HG02970 (cell line): Measurements from ENCODE around the gene ELAPOR1.

Source experiments
- ATAC-seq: cut with Tn5 transposase; IDR thresholded peaks from one replicate; pipeline ENCODE4 v1.9.1; 2021; ENCODE audit warnings: mild to moderate bottlenecking, moderate library complexity, moderate number of reproducible peaks; ENCODE audit not compliant: unreplicated experiment, low FRiP score

The ELAPOR1 gene

DNA sequence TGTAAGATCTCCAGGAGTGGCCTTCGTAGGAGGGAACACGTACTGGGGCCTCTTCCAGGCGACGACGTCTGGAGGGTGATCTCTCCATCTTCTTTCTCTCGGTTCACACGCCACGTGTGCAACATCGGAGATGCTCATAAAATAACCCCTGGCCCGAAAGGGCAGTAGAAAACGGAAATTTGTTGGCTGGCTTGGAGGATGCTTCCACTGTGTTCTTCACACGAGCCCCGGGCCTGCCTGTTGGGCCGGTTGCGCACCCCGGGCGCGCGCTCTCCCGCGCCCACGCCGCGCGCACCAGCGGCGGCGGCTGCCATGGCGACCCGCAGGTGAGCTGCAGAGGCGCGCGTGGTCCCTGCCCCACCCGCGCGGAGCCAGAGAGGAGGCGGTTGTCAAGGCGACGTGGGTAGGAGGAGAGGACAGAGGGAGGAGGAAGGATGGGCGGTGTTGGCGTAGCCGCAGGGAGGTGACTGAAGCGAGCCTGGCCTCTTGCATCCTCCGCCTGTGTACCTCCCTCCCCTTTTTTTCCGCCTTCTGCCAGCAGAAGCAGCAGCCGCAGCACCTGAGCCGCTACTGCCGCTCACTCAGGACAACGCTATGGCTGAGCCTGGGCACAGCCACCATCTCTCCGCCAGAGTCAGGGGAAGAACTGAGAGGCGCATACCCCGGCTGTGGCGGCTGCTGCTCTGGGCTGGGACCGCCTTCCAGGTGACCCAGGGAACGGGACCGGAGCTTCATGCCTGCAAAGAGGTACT, at the start of gene ELAPOR1:
Gene ELAPOR1 (plus strand): TSS at position 526 of the 752 bp plus-strand sequence. CDS start 69 bp downstream, at position 595.
- peak; percentile 47 for ATAC-seq

GRCh38 chr1:109065137-109065536, 48.8 kb upstream of the ELAPOR1 start:
- ATAC-seq = no peak

DNA sequence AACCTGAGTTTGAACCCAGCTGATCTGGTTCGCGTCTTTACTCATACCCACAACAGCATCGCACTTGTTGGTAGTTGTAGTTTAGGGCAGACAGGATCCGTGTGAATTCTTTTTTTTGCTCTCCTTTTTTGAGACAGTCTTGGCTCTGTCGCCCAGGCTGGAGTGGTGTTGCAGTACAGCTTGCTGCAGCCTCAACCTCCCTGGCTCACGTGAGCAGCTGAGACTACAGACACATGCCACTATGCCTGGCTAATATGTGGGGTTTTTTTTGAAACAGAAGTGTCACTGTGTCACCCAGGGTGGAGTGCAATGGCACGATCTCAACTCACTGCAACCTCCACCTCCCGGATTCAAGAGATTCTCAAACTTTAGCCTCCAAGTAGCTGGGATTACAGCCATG, 46.0 kb upstream of the ELAPOR1 start:
- ATAC-seq = no peak

DNA sequence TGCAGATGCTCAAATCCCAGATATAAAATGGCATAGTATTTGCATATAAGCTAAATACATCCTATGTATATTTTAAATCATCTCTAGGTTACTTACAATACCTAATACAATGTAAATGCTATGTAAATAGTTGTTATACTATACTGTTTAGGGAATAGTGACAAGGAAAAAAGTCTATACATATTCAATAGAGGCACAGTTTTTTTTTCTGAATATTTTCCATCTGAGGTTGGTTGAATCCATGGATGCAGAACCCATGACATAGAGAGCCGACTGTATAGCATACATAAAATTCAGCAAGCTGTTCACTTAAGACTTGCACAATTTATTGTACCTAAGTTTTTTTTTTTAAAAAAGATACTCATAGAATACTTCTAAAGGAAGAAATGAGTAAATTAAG, 44.6 kb upstream of the ELAPOR1 start:
- no peak for ATAC-seq

DNA sequence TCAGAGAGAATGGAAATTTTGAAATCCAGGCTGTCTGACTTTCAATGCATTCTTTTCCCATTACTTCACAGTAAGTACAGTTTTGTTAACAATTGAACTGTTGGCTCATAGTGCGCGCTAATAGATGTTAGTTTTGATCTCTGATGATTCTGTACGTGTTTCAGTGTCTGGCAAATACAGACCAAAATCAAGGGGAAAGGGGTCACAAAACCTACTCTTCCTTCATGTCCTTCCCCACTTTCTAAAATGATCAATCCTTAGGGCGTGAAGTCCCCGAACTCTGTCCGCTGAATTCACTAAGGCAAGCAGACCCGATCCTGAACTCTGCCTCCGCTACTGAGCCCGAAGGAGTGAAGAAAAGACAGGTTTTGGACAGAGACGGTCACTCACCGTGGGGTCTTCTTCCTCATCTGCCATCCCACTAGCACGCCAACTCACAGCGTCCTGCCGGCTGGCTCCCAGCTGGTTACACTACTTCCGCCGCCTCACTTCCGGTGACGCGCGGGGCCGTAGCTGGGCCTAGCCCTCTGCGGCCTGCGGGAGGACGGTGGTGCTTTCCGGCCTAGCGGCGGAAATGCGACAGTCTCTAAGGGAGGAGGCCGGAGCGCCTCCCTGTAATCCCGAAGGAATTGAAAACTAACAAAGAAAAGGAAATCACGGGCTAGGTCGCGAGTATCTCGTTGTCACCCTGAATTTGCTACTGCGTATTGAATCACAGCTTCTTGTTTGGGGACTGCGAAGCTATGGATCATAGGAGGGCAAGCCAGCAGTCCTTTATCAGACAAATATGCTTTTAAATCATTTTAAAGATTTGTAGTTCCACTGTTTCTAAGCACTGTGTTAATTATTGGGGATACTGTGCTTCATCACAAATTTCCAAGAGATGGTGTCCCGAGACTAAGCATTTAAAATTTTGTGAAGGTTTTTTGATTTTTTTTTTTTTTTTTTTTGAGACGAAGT, 38.1 kb upstream of the ELAPOR1 start, which contains the start of gene TAF13:
Gene TAF13 (minus strand): TSS at position 473 of the 960 bp plus-strand sequence. CDS start 56 bp downstream, at position 417.
- peak; percentile 95 for ATAC-seq

DNA sequence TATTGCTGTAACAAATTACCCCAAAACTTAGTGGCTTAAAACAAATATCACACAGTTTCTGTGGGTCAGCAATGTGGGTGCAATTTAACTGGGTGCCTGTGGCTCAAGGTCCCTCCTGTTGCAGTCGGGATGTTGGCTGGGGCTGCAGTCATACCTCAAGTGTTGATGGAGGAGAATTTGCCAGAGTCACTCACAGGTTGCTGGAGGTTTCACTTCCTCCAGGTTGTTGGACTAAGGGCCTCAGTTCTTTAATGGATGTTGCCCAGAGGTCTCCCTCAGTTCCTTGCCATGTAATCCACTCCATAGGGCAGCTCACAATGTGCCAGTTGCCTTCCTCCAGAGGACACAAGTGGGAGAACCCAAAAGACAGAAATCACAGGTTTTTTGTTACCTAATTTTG, 35.6 kb upstream of the ELAPOR1 start:
- no peak for ATAC-seq

- no peak for ATAC-seq
Observed at GRCh38 chr1:109079240-109079622, 34.7 kb upstream of the ELAPOR1 start.

GRCh38 chr1:109080441-109081082, 33.4 kb upstream of the ELAPOR1 start:
- no peak for ATAC-seq

DNA sequence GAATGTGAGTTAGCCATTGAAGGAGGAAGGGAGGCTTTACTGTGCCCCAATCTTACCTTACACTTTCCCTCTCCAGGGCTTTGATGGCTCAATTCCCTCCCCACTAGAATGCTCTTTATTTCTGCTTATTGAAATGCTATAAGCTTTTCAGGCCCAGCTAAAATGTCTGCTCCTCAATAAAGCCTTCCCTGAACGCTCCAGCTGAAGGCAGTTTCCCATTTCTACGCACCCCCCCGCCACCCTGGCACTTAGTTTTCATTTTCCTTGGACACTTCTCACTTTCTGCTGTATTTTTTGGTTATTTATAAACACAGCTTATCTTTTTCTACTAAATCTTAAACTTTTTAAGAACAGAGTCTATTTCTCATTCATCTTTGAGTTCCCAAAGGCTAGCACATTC, 30.4 kb upstream of the ELAPOR1 start:
- no peak for ATAC-seq

GRCh38 chr1:109083923-109084322, 30.0 kb upstream of the ELAPOR1 start:
- no peak for ATAC-seq

DNA sequence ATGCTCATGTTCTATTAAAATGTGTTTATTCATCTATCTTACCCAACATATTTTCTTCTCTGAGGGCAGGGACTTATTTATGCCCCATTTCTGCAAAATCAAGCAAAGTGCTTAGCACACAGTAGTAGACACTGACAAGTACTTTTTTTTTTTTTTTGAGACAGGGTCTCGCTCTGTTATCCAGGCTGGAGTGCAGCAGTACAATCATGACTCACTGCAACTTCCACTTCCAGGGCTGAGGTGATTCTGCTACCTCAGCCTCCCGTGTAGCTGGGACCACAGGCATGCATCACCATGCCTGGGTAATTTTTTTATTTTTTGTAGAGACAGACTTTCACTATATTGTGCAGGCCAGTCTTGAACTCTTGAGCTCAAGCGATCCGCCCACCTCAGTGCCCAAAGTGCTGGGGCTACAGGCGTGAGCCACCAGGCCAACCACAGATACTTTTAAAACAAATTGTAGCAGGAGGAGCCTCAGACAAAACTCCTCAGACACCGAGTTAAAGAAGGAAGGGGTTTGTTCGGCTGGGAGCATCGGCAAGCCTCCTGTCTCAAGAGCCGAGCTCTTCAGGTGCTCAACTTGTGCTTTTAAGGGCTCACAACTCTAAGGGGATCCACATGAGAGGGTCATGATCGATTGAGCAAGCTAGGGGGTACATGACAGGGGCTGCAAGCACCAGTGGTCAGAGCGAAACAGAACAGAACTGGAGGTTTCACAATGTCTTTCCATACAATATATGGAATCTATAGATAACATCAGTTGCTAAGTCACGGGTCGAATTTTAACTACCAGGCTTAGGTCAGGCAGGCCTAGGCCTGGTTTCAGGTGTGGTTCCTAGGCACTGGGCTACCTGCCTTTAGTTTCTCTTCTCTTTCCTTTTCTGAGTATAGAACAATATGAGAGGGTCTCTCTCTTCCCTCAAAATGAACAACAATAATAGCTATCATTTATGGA, 29.1 kb upstream of the ELAPOR1 start:
- no peak for ATAC-seq

DNA sequence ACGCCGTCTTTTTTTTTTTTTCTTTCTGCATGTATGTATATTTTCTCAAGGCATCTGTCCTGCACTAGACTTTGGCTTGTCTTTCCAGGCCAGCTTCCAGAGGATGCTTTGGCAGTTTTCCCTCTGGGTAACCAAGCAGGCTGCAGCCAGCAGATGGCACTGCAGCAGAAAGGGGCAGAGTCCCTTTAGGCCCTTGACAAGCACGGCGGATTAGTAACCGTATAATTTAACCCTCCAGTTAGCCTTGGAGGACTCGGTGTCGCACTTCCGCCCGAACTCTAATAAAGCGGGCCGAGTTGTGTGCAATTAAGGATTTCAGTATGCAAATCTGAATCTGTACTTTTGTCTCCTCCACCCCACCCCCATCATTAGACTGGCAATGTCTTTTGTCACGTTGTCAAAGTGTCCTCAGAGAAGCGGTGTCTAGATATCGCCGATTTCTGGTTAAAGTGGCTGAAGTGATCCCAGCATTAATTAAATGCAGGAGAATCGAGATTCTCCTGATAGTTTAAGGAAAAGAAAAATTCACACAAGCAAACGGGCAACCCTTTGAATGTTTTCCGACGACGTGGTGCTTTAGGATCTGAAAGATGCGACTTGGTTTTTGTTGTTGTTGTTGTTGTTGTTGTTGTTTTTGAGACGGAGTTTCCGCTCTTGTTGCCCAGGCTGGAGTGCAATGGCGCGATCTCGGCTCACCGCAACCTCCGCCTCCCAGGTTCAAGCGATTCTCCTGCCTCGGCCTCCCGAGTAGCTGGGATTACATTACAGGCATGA, 24.5 kb upstream of the ELAPOR1 start:
- no peak for ATAC-seq

- peak; percentile 93 for ATAC-seq
Observed at GRCh38 chr1:109090196-109091077, 23.5 kb upstream of the ELAPOR1 start, which contains the start of gene TMEM167B. Gene TMEM167B, plus strand, starts transcription at chr1:109090764. Its CDS starts 109 bp downstream, at chr1:109090873.

- ATAC-seq = peak; percentile 29
Observed at GRCh38 chr1:109091078-109091838, 22.7 kb upstream of the ELAPOR1 start.

DNA sequence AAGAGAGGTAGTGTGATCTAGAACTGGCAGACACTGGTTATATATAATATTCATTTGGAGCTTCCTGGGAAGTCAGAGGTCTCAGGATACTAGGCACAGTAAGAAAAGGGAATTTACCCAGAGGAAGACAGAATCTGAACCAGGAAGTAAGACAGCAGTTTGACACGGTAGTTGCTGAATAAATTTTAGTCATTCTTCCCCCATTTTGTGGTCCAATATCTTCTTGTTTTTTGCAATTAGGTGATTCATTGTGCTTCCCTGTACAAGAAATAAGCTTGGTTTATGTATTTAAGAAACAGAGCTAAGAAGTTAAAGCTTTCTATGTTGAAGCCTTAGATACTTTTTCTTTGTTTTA, 22.1 kb upstream of the ELAPOR1 start:
- ATAC-seq = no peak

DNA sequence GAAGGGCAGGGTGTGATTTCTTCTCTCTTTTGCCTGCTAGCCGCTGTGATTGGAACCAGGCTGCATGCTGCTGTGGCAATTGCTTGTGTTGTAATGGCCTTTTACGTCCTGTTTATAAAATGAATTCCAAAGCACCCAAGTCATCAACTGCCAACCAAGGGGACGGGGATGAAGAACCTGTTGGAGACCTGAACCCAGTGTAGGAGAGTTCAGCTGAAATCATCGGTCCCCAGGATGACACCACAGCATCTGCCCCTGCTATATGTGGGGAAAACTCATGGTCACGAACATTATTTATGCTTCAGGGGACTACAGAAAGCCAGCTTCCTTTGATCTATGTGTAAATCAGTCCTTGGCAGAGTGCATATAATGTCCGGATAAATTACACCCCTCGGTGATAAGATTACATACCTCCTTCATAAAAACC, 19.5 kb upstream of the ELAPOR1 start:
- no peak for ATAC-seq

GRCh38 chr1:109094871-109095270, 19.0 kb upstream of the ELAPOR1 start:
- ATAC-seq = no peak
